Osteoblast (primary cell): ENCODE data around the gene CCDC106. TPM values are rescaled to one million over a fixed set of nuclear protein-coding genes. Genes with fewer than 3 reads are reported as not detected.

Experiments
- DNase-seq: peaks from one replicate; pipeline ENCODE4 v3.0.0; 2011; ENCODE audit warnings: low spot score, mixed read lengths; ENCODE audit not compliant: insufficient read length; ENCODE audit errors: missing footprints
- H2AFZ ChIP-seq: 2 replicates; pipeline ENCODE4 v1.6.0; 2011; ENCODE audit warnings: mild to moderate bottlenecking, low read length
- H3K27ac ChIP-seq: 2 replicates; pipeline ENCODE4 v1.5.1; 2011; ENCODE audit warnings: mild to moderate bottlenecking, low read depth, low read length, moderate library complexity
- H3K27me3 ChIP-seq: 2 replicates; pipeline ENCODE4 v1.6.0; 2012; ENCODE audit warnings: mild to moderate bottlenecking, control low read depth, inconsistent platforms, low read length, moderate library complexity; ENCODE audit not compliant: insufficient read depth
- H3K36me3 ChIP-seq: 2 replicates; pipeline ENCODE4 v1.5.1; 2011; ENCODE audit warnings: mild to moderate bottlenecking, low read length, control low read depth, moderate library complexity; ENCODE audit not compliant: insufficient read depth
- H3K4me1 ChIP-seq: 2 replicates; pipeline ENCODE4 v1.5.1; 2011; ENCODE audit warnings: mild to moderate bottlenecking, low read length, control low read depth, moderate library complexity; ENCODE audit not compliant: insufficient read depth
- H3K4me2 ChIP-seq: 2 replicates; pipeline ENCODE4 v1.6.0; 2011; ENCODE audit warnings: mild to moderate bottlenecking, low read length; ENCODE audit not compliant: insufficient read depth
- H3K4me3 ChIP-seq: fragments of 200-600 bp; sonication (generic); 3 replicates; pipeline ENCODE4 v1.5.1; 2012; ENCODE audit warnings: mild to moderate bottlenecking, low read length, inconsistent platforms; ENCODE audit not compliant: insufficient read depth
- H3K79me2 ChIP-seq: 2 replicates; pipeline ENCODE4 v1.6.0; 2012; ENCODE audit warnings: mild to moderate bottlenecking, low read length, control low read depth, inconsistent platforms; ENCODE audit not compliant: insufficient read depth
- H3K9me3 ChIP-seq: 2 replicates; pipeline ENCODE4 v1.5.1; 2011; ENCODE audit warnings: low read depth, low read length, control low read depth
- H4K20me1 ChIP-seq: 2 replicates; pipeline ENCODE4 v1.6.0; 2012; ENCODE audit warnings: mild to moderate bottlenecking, low read length, control low read depth; ENCODE audit not compliant: insufficient read depth
- CTCF ChIP-seq: IDR thresholded peaks from 2 replicates; pipeline ENCODE4 v1.5.1; 2011; ENCODE audit warnings: mild to moderate bottlenecking, low read depth, low read length, moderate library complexity; ENCODE audit errors: extremely low read depth
- total RNA-seq: library from RNA; depleted of rRNA; stranded (reverse); fragments of >200 nt; gene quantifications from 2 replicates; pipeline ENCODE4 v1.2.3, GENCODE V29; 2012

Gene CCDC106
- total RNA-seq, 1 donor, result 10.5 TPM

- Histone ChIP-seq H3K79me2 (peaks cover 52% of the 10 kb centered on the region), H4K20me1 (peaks cover 23% of the 10 kb centered on the region), H3K9me3 (peaks cover 6% of the 10 kb centered on the region), H3K4me2 (peak within 1 kb of the TSS; percentile 100), H3K27ac (peak within 1 kb of the TSS; percentile 89), H3K36me3 (peaks cover 11% of the 10 kb centered on the region), H3K27me3 (no peaks in the 10 kb centered on the region), H3K4me1 (peaks cover 16% of the 10 kb centered on the region), H3K4me3 (peak within 1 kb of the TSS; percentile 97), H2AFZ (peak within 1 kb of the TSS; percentile 85)
- peak; percentile 98 for DNase-seq
- TF ChIP-seq CTCF, result peak; percentile 92
These were observed 42.2 kb upstream of the CCDC106 start, which contains the start of gene ZNF865 for GRCh38 chr19:55605637-55606470. Gene ZNF865, plus strand, starts transcription at chr19:55605647. Its CDS starts 7,972 bp downstream, at chr19:55613619.

- no peak for TF ChIP-seq CTCF
- H3K4me2 ChIP-seq, result peak overlapping the region; percentile 100
- H3K4me1 ChIP-seq, result peaks cover 12% of the 10 kb centered on the region
- H3K27ac ChIP-seq, result peak overlapping the region; percentile 89
- DNase-seq, result no peak
- H3K9me3 ChIP-seq, result peaks cover 6% of the 10 kb centered on the region
- peaks cover 11% of the 10 kb centered on the region for H3K36me3 ChIP-seq
- H3K79me2 ChIP-seq, result peaks cover 54% of the 10 kb centered on the region
- no peaks in the 10 kb centered on the region for H3K27me3 ChIP-seq
- peaks cover 23% of the 10 kb centered on the region for H4K20me1 ChIP-seq
- H2AFZ ChIP-seq, result no peak overlapping the region
- peak overlapping the region; percentile 97 for H3K4me3 ChIP-seq
These were observed 41.6 kb upstream of the CCDC106 start for GRCh38 chr19:55606471-55606787.

- peak; percentile 11 for DNase-seq
- Histone ChIP-seq H4K20me1 (peaks cover 26% of the 10 kb centered on the region), H2AFZ (no peak overlapping the region), H3K79me2 (peaks cover 58% of the 10 kb centered on the region), H3K36me3 (peaks cover 11% of the 10 kb centered on the region), H3K4me1 (peaks cover 12% of the 10 kb centered on the region), H3K4me2 (peak overlapping the region; percentile 100), H3K27ac (no peak overlapping the region), H3K9me3 (peaks cover 6% of the 10 kb centered on the region), H3K27me3 (no peaks in the 10 kb centered on the region), H3K4me3 (peak overlapping the region; percentile 97)
- TF ChIP-seq CTCF, result no peak
These were observed 41.2 kb upstream of the CCDC106 start for GRCh38 chr19:55606817-55607216.

GRCh38 chr19:55609326-55609725 lies 38.7 kb upstream of the CCDC106 start:
- Histone ChIP-seq H3K9me3 (peaks cover 6% of the 10 kb centered on the region), H2AFZ (no peak overlapping the region), H3K4me1 (peaks cover 12% of the 10 kb centered on the region), H3K27me3 (no peaks in the 10 kb centered on the region), H3K27ac (no peak overlapping the region), H3K79me2 (peaks cover 64% of the 10 kb centered on the region), H3K36me3 (peaks cover 11% of the 10 kb centered on the region), H4K20me1 (peaks cover 34% of the 10 kb centered on the region), H3K4me2 (no peak overlapping the region), H3K4me3 (no peak overlapping the region)
- TF ChIP-seq CTCF, result no peak
- DNase-seq, result peak; percentile 43
